MG63 (cell line): ENCODE measurements around the gene ZNF555. TPM values are rescaled to one million over a fixed set of nuclear protein-coding genes. Genes with fewer than 3 reads are reported as not detected.
A peak's percentile ranks its signal among the peaks of the same experiment; 100 is the strongest.

ENCODE experiments used
- DNase-seq: peaks from one replicate; pipeline ENCODE4 v3.0.0-alpha.2; 2020
- H3K27me3 ChIP-seq: fragments of 250-450 bp; sonication (Bioruptor Pico); 2 replicates; pipeline ENCODE4 v1.5.1; 2020; ENCODE audit warnings: mild to moderate bottlenecking, moderate library complexity
- H3K36me3 ChIP-seq: fragments of 250-450 bp; sonication (Bioruptor Pico); 2 replicates; pipeline ENCODE4 v1.5.1; 2020; ENCODE audit warnings: mild to moderate bottlenecking, moderate library complexity
- H3K4me3 ChIP-seq: fragments of 250-450 bp; sonication (Bioruptor Pico); 2 replicates; pipeline ENCODE4 v1.5.1; 2020; ENCODE audit warnings: mild to moderate bottlenecking, moderate library complexity
- H3K9me3 ChIP-seq: fragments of 250-450 bp; sonication (Bioruptor Pico); 2 replicates; pipeline ENCODE4 v1.5.1; 2020; ENCODE audit warnings: mild to moderate bottlenecking, moderate library complexity
- total RNA-seq: library from RNA; depleted of rRNA; stranded (reverse); fragments of >200 nt; shearing (Covaris generic); gene quantifications from 2 replicates; pipeline ENCODE4 v1.2.3, GENCODE V29; 2014; ENCODE audit warnings: low replicate concordance

The ZNF555 gene
- total RNA-seq, 1 experiment from 2014 or later, result 0.92 TPM

- DNase-seq, result no peak
- Histone ChIP-seq H3K4me3 (no peak overlapping the region), H3K9me3 (no peaks in the 10 kb centered on the region), H3K36me3 (no peaks in the 10 kb centered on the region), H3K27me3 (no peaks in the 10 kb centered on the region)
Measured at GRCh38 chr19:2845107-2845506, 3.8 kb downstream of the ZNF555 start.

GRCh38 chr19:2846180-2846894 is 5.1 kb downstream of the ZNF555 start:
- DNase-seq, result no peak
- H3K36me3 ChIP-seq, result peaks cover 2% of the 10 kb centered on the region; the same call in 1 of the 2 replicates
- no peak overlapping the region for H3K4me3 ChIP-seq
- no peaks in the 10 kb centered on the region for H3K27me3 ChIP-seq
- peaks cover 2% of the 10 kb centered on the region; the same call in 1 of the 2 replicates for H3K9me3 ChIP-seq

DNA sequence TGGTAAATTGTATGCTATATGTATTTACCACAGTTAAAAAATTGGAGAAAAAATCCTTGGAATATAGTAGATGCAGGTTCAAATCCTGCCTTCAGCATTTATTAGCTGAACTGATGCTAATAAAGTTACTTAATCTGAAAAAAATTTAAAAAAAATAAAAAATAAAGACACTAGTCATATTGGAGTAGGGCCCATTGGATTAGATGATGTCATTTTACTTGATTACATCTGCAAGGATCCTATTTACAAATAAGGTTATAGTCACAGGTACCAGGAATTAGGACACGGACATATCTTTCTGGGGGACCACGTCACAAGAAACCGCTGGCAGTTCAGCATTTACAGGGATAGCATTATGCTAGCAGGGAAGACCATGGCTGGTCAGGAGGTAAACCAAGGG is 6.2 kb downstream of the ZNF555 start:
- Histone ChIP-seq H3K9me3 (peaks cover 4% of the 10 kb centered on the region; the same call in 1 of the 2 replicates), H3K27me3 (no peaks in the 10 kb centered on the region), H3K36me3 (peaks cover 12% of the 10 kb centered on the region), H3K4me3 (no peak overlapping the region)
- DNase-seq, result no peak

DNA sequence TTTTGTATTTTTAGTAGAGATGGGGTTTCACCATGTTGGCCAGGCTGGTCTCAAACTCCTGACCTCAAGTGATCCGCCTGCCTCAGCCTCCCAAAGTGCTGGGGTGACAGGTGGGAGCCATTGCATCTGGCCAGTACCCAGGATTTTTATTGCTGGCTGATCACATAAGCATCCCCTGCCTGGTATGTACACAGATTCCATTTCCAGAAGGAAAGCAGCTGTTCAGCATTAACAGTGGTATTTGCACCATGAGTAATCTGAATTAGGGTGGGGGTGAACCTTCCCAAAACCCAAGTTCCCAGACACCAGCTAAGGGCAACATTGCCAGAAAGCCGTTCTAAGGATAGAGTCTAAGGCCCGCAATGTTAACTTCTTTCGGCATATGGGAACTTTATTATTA is 7.3 kb downstream of the ZNF555 start:
- no peak for DNase-seq
- no peaks in the 10 kb centered on the region for H3K27me3 ChIP-seq
- peaks cover 23% of the 10 kb centered on the region for H3K36me3 ChIP-seq
- peaks cover 13% of the 10 kb centered on the region for H3K9me3 ChIP-seq
- no peak overlapping the region for H3K4me3 ChIP-seq

- H3K27me3 ChIP-seq, result no peaks in the 10 kb centered on the region
- peaks cover 16% of the 10 kb centered on the region for H3K9me3 ChIP-seq
- no peak overlapping the region for H3K4me3 ChIP-seq
- no peak for DNase-seq
- H3K36me3 ChIP-seq, result peaks cover 28% of the 10 kb centered on the region
Measured at GRCh38 chr19:2850256-2850925, 9.1 kb downstream of the ZNF555 start.

DNA sequence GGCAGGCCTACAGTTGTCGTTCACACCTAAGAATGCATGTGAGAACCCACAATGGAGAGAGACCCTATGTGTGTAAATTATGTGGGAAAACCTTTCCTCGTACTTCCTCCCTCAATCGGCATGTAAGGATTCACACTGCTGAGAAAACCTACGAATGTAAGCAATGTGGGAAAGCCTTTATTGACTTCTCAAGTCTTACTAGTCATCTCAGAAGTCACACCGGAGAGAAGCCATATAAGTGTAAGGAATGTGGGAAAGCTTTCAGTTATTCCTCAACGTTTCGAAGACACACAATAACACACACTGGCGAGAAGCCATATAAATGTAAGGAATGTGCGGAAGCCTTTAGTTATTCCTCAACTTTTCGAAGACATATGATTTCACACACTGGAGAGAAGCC is 11.3 kb downstream of the ZNF555 start:
- Histone ChIP-seq H3K9me3 (peaks cover 20% of the 10 kb centered on the region), H3K4me3 (no peak overlapping the region), H3K36me3 (peaks cover 28% of the 10 kb centered on the region), H3K27me3 (no peaks in the 10 kb centered on the region)
- DNase-seq, result no peak

DNA sequence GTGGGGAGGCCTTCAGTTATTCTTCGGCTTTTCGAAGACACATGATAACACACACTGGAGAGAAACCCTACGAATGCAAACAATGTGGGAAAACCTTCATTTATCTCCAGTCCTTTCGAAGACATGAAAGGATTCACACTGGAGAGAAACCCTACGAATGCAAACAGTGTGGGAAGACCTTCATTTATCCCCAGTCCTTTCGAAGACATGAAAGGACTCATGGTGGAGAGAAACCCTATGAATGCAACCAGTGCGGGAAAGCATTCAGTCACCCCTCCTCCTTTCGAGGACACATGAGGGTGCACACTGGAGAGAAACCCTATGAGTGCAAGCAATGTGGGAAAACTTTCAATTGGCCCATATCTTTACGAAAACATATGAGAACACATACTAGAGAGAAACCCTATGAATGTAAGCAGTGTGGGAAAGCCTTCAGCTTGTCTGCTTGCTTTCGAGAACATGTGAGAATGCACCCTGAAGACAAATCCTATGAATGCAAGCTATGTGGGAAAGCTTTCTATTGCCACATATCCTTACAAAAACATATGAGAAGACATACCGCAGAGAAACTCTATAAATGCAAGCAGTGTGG is 11.8 kb downstream of the ZNF555 start:
- H3K36me3 ChIP-seq, result peaks cover 28% of the 10 kb centered on the region
- H3K9me3 ChIP-seq, result peaks cover 20% of the 10 kb centered on the region
- no peak overlapping the region for H3K4me3 ChIP-seq
- no peaks in the 10 kb centered on the region for H3K27me3 ChIP-seq
- no peak for DNase-seq

DNA sequence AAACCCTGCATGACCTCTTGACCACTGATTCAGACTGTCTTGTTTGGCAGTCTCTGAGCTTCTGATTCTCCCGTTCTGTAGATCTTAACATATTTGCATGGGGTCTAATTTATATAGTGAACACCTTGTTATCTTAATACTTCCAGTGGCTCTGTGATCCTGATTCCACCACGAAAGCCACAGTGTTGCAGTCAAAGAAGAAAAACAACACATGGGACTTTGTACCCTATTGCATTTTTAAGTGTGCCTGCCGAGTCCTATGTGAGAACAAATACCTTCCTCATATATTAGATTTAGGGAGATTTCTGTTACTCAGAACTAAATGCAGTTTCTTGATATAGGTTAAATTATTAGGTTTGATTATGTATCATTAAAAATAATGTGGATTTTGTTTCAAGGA is 13.6 kb downstream of the ZNF555 start:
- Histone ChIP-seq H3K9me3 (peaks cover 20% of the 10 kb centered on the region), H3K4me3 (no peak overlapping the region), H3K36me3 (peaks cover 28% of the 10 kb centered on the region), H3K27me3 (no peaks in the 10 kb centered on the region)
- no peak for DNase-seq

GRCh38 chr19:2856457-2857050 is 15.3 kb downstream of the ZNF555 start:
- Histone ChIP-seq H3K9me3 (peaks cover 18% of the 10 kb centered on the region), H3K27me3 (no peaks in the 10 kb centered on the region), H3K4me3 (no peak overlapping the region), H3K36me3 (peaks cover 24% of the 10 kb centered on the region)
- DNase-seq, result no peak

- H3K9me3 ChIP-seq, result peaks cover 6% of the 10 kb centered on the region; the same call in 1 of the 2 replicates
Measured at GRCh38 chr19:2858864-2859263, 17.6 kb downstream of the ZNF555 start.

GRCh38 chr19:2863816-2864215 is 22.5 kb downstream of the ZNF555 start:
- Histone ChIP-seq H3K9me3 (no peaks in the 10 kb centered on the region), H3K36me3 (no peaks in the 10 kb centered on the region)

More at GRCh38 chr19:2858864-2859263, 17.6 kb downstream of the ZNF555 start:
- no peak for DNase-seq
- peaks cover 3% of the 10 kb centered on the region; the same call in 1 of the 2 replicates for H3K36me3 ChIP-seq
- H3K4me3 ChIP-seq, result no peak overlapping the region
- no peaks in the 10 kb centered on the region for H3K27me3 ChIP-seq

DNA sequence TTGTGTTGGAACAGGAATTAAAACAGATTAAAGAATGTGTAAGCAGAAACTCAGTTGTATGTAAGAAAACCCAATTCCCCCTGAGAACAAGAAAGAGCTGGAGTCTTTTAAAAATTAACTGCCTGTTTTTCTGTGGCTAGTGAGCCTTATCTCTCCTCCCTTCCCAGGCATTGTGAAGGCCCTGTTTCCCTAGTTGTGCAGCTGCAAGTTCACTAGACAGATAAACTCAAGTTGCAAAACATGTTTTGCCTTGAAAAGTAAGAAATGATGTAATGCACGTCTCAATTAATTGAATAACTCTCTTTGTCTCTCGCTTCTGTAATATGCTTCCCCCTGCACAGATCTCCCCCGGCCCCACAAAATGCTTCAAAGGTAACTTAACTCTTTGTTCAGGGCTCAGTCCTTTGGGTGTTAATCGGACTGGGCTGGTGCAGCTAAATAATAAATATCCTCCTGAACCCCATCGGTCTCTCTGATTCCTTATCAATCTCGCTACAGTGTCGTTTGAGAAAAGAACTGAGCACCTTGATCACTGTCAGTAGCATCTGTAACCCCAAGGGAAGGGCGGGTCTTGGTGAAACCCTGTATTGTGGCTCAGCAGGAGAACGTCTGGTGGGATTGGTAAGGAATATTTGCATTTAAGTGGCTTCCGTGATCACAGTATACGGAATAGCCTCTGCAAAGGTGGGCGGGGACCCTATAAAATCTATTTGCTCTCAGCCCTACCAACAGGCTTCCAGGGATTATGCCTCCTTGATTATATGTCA is 24.2 kb downstream of the ZNF555 start:
- H3K36me3 ChIP-seq, result no peaks in the 10 kb centered on the region
- no peak overlapping the region for H3K4me3 ChIP-seq
- H3K27me3 ChIP-seq, result no peaks in the 10 kb centered on the region
- no peak for DNase-seq
- no peaks in the 10 kb centered on the region for H3K9me3 ChIP-seq

More at GRCh38 chr19:2863816-2864215, 22.5 kb downstream of the ZNF555 start:
- no peak overlapping the region for H3K4me3 ChIP-seq
- H3K27me3 ChIP-seq, result no peaks in the 10 kb centered on the region
- DNase-seq, result no peak

DNA sequence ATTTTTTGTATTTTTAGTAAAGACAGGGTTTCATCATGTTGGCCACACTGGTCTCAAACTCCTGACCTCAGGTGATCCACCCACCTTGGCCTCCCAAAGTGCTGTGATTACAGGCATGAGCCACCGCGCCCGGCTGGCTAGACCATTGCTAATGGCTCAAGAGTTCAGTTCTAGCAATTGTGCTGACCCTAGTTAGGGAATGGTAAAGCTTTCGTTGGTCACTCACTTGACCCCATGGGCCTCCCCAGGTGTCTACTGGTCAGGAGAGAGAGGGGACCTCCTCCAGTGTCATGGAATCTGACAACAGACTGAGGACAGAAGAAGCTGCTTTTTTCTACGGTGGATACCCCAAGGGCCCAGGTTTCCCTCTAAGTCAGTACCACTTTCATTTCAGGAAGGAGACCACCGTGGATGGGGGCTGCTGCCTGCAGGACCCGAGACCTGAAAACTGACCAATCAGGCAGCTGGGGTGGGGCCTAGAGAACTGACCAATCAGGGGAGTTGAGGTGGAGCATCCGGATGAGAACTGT is 25.3 kb downstream of the ZNF555 start:
- DNase-seq, result no peak
- Histone ChIP-seq H3K36me3 (no peaks in the 10 kb centered on the region), H3K27me3 (no peaks in the 10 kb centered on the region), H3K4me3 (no peak overlapping the region), H3K9me3 (no peaks in the 10 kb centered on the region)

DNA sequence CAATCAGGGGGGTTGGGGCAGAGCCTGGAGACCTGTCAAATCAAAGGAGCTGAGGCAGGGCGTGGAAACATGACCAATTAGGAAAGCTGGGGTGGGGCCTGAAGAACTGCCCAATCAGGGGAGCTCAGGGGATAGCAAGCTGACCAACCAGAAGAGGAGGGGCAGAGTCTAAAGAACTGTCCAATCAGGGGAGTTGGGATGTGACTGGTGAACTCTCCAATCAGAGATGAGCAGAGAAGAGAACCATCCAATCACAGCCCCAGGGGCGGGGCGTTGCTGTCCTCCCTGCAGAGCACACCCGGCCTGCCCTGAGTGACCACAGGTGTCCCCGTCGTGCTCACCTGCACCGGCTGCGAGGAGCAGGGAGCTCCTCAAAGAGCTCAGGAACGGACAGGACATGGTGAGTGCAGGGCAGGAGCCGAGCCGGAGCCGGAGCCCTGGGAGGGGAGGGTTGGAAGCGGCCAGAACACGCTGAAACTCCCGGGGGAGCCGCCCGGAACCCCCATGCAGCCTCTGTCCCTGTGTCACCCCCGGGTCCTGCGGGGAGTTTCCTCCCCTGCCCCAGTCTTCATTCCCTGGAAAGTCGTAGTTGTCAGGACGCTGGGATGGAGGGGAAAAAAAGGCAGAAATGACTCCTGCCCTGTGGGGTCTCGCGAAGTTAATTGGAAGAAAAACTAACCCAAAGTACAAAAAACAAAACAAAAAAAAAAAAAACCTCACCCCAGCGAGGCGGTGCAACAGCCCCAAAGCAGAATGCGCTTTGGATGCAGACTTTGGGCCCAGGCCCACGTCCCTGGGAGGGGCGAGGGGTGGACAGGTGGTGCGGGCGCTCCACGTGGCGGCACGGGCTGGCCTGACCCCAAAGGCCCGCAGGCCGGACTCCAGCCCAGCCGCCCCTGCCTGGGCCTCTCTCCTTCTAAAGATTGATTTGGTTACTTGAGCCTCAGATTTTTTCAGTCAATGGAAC is 26.0 kb downstream of the ZNF555 start, which contains the start of gene ZNF556:
TSS of gene ZNF556 (plus strand) at position 311 of the 967 bp plus-strand sequence. CDS start at position 398, 87 bp downstream.
- no peaks in the 10 kb centered on the region for H3K9me3 ChIP-seq
- no peaks in the 10 kb centered on the region for H3K27me3 ChIP-seq
- H3K4me3 ChIP-seq, result peak within 1 kb of the TSS; percentile 33
- peak; percentile 61 for DNase-seq
- H3K36me3 ChIP-seq, result no peaks in the 10 kb centered on the region

GRCh38 chr19:2869618-2870017 is 28.3 kb downstream of the ZNF555 start:
- no peak for DNase-seq
- H3K36me3 ChIP-seq, result no peaks in the 10 kb centered on the region
- no peak overlapping the region for H3K4me3 ChIP-seq
- H3K9me3 ChIP-seq, result no peaks in the 10 kb centered on the region
- no peaks in the 10 kb centered on the region for H3K27me3 ChIP-seq
